ENCODE measurements around the gene MRPS18A.
A peak's percentile ranks its signal among the peaks of the same experiment; 100 is the strongest.

MRPS18A gene

DNA sequence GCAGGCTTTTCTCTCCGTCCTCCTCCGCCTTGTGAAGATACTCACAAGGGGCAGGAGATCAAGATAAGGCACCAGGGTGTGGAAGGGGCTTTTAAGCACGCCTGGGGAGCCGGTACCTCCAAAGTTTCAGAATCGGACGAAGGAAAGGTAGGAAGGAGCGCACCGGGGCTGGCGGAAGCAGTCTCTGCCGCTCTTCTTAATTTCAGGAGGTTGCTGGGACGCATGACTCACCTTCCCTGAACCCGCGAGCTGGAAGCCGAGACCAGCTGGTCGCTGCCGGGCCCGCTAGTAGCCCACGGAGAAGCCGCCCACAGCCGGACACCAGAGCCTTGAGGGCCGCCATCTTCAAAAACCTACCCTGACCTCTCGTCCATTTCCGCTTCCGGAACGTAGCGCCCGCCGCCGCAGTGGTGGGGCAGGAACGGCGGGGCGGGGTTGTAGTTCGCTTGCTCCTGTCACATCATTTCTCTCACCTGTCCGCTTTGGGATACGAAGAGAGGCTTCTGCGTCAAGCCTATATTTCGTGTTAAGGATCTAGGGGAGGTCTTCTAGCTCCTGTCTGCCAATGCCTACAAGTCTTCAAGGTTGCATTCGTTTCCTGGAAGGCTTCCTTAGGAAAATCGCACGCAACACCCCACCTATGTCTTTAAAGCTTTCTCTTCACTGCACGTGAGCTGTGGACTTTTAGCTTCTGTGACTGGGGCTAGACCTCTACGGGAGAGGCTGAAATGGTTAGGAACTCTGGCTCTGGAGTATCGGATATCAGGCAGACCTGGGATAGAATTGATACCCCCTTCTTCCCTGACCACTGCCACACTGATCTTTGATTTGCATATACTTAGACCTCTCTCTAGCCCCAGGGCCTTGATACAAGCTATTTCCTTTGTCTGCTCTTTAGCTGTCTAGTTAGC is at the start of gene MRPS18A:
MRPS18A (minus strand) TSS at position 355 of the 911 bp plus-strand sequence; CDS start at position 343, 12 bp downstream.
- no peak for DNase-seq (ENCODE audit: low read depth in 2 of 2)

- no peak for DNase-seq (ENCODE audit: low read depth in 2 of 2)
These were observed 49.3 kb upstream of the MRPS18A start for GRCh38 chr6:43736844-43737243.

GRCh38 chr6:43736211-43736786 is 48.7 kb upstream of the MRPS18A start:
- no peak for DNase-seq (ENCODE audit: low read depth in 2 of 2)

DNA sequence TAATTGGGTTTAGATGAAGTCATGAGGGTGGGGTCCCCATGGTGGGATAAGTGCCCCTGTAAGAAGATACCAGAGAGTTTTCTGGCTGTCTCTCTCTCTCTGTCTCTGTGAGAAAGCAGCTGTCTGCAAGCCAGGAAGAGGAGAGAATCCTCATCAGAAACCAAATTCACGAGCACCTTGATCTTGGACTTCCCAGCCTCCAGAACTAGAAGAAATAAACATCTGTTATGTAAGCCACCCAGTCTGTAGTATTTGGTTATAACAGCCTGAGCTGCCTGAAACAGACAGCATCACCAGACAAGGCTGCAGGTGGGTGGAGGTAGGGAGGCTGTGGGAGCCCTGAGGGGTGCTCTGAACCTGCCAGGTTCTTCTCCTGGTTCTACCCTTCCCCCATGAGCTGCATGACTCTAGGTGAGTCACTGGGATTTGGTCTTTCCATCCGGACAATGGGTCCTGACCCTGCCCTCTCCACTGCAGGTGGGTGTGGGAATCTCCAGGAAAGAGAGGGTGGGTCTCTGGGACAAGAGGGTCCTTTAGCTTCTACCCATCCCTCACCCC is 48.1 kb upstream of the MRPS18A start:
- no peak for DNase-seq (ENCODE audit: low read depth in 2 of 2)

DNA sequence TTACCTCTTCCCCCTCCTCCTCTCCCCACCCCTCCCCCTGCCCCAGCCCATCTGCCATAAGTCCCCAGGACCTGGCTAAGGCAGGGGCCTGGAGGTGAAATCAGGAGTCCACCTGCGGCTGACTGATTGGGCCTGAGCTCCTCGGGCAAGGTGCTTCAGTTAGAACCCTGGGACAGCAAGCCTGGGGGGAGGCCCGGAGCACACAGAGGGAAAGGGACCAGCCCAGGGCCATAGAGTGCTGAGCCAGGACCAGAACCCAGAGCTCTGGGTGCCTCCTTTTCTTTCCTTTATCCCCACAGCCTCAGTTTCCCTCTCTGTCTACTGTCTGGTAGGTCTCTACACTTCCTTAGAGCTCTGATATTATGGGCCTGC is 46.7 kb upstream of the MRPS18A start:
- DNase-seq (ENCODE audit: low read depth in 2 of 2): no peak

- DNase-seq (ENCODE audit: low read depth in 2 of 2): no peak
These were observed 46.1 kb upstream of the MRPS18A start for GRCh38 chr6:43733471-43734293.

DNA sequence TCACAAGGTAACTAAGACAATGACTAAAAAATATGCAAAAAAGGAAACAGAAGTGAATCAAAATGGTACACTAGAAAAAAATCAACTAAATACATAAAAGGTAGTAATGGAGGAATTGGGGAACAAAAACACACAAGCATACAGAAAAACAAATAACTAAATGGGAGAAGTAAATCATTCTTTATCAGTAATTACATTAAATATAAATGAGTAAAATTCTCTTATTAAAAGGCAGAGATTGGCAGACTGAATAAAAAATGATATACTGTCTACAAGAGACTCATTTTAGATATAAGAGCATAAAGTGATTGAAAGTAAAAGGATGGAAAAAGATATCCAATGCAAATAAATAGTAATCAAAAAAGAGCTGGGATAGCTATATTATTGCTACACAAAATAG is 43.0 kb upstream of the MRPS18A start:
- no peak for DNase-seq (ENCODE audit: low read depth in 2 of 2)

- no peak for DNase-seq (ENCODE audit: low read depth in 2 of 2)
These were observed 41.9 kb upstream of the MRPS18A start for GRCh38 chr6:43729537-43729936.

DNA sequence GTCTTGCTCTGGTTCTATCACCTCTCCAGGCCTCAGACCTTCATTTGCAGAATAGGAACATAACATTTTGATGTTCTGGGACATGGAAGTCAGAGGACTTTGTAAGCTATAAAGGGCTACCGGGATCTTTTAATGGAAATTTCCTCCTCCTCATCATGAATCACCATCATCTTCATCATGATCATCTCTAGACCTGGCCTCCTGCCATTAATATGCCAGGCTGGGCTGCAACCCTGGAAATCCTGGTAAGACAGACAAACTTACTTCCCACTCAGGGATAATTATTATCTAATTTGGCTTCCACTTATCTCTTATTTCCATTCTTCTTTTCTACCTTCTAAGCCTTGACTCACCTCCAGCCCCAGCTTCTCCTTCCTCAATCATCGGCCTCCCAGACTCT is 41.0 kb upstream of the MRPS18A start:
- DNase-seq (ENCODE audit: low read depth in 2 of 2): no peak

DNA sequence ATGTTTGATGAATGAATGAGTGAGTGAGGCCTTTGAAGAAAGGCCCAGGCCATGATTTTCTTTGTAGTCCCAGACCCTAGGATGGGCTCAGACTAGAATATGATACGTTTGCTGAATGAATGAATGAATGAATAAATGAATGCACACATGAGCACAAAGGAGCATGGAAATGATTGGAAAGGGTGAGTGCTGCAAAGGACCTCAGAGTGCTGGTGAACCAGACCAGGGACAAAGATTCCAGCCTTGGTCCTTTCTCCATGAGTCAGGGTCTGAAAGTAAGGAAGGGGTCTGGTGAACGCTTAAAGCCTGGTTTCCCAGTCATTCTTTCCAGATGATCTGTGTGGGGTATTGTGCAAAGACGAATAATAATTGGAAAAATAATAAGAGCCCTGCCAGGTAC is 40.0 kb upstream of the MRPS18A start:
- DNase-seq (ENCODE audit: low read depth in 2 of 2): no peak

GRCh38 chr6:43725643-43726580 is 38.3 kb upstream of the MRPS18A start:
- no peak for DNase-seq (ENCODE audit: low read depth in 2 of 2)

GRCh38 chr6:43724914-43725642 is 37.5 kb upstream of the MRPS18A start:
- DNase-seq (ENCODE audit: low read depth in 2 of 2): peak; percentile 92

GRCh38 chr6:43724354-43724753 is 36.8 kb upstream of the MRPS18A start:
- DNase-seq (ENCODE audit: low read depth in 2 of 2): no peak

- DNase-seq (ENCODE audit: low read depth in 2 of 2): no peak
These were observed 36.2 kb upstream of the MRPS18A start for GRCh38 chr6:43723737-43724295.

DNA sequence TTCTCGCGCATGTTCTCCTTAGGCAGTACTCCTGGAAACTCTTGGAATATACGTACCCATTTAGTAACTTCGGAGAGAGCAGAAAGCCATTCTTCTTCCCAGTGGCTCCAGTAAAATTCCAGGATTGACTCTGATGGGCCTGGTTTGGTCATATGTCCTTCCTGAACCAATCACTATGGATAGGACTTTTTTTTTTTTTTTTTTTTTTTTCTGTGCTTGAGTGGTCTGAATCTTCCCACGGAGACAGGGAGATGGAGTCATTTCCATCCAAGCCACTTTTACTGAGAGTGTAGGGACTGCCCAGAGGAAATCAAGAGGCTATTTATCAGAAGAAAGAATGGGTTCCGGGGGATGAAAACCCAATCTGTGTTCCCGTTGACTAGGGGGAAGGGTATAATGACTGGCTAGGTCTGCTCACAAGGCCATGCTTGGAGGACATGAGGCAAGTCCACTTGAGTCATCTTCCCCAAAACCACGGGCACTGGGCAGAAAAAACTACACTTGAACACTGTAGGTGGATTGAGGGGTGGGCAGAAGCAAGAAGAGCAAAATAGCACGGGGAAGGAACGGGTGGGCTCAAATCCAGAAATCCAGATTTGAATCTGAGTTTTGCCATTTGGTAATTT is 35.4 kb upstream of the MRPS18A start:
- DNase-seq (ENCODE audit: low read depth in 2 of 2): no peak

GRCh38 chr6:43720999-43721398 is 33.4 kb upstream of the MRPS18A start:
- no peak for DNase-seq (ENCODE audit: low read depth in 2 of 2)

- DNase-seq (ENCODE audit: low read depth in 2 of 2): no peak
These were observed 31.9 kb upstream of the MRPS18A start for GRCh38 chr6:43719511-43719910.

DNA sequence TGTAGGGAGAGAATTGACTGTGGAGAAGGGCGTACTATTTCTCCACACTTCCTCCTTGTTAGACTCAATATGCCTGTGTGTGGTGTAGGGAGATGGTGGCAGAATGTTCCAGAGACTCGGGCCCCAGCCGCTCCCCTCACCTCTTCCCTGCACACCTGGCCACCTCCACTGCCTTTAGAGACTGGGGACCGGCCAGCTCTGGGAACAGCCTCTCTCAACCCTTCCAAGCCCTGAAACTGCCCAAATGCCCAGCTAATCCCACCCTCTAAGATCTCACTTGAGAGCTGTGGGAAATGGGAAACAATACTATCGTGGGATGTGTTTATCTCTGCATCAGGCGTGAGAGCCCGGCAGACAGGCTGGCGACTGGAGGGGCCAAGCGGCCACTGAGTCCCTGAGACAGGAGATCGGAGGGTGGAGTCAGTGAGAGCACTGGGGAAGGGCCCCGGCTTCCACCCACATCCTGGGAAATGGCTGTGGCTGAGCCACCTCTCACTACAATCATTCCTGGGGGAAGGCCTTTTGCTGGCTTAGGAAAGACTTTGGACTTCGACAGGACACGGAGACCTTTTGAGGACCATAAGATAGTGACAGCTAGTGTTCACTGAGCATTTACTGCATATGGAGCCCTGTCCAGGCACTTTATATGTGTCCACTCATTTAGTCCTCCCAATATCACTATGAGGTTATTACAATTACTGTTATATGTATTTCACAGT is 31.0 kb upstream of the MRPS18A start:
- no peak for DNase-seq (ENCODE audit: low read depth in 2 of 2)

DNA sequence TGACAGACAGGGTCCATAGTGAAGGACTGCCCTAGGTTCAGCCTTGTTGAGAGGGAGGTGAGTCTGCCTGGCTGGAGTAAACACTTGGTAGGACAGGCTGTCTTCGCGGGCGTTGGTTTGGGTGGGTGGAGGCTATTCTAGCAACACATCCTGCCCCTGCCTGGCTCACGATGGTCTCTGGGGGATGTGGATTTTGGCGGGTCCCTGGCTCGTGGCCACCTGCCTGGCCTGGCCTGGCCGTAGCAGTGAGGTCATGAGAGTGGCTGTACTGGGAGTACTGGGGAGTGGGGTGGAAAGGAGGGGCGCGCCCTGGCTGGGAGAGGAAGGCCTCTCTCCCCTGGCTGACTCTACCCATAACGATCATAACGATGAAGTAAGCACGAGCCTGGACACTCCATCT is 30.2 kb upstream of the MRPS18A start:
- no peak for DNase-seq (ENCODE audit: low read depth in 2 of 2)

All from fibroblast of skin of left biceps (primary cell).